ENCODE data around the gene HCRTR1.

Gene HCRTR1

GRCh38 chr1:31627301-31627929, 9.9 kb downstream of the HCRTR1 start:
- no peak for TF ChIP-seq CTCF (IDR thresholded peaks at IDR 0.05)

- no peak for TF ChIP-seq CTCF (IDR thresholded peaks at IDR 0.05)
Observed at GRCh38 chr1:31627930-31628559, 10.6 kb downstream of the HCRTR1 start.

GRCh38 chr1:31628931-31629556, 11.6 kb downstream of the HCRTR1 start:
- no peak for TF ChIP-seq CTCF (IDR thresholded peaks at IDR 0.05)

GRCh38 chr1:31632649-31633048, 15.2 kb downstream of the HCRTR1 start:
- TF ChIP-seq CTCF (IDR thresholded peaks at IDR 0.05): no peak

GRCh38 chr1:31633117-31633516, 15.6 kb downstream of the HCRTR1 start:
- TF ChIP-seq CTCF (IDR thresholded peaks at IDR 0.05): peak; percentile 47

- TF ChIP-seq CTCF (IDR thresholded peaks at IDR 0.05): no peak
Observed at GRCh38 chr1:31637915-31638673, 20.6 kb downstream of the HCRTR1 start.

GRCh38 chr1:31639543-31639942, 22.1 kb downstream of the HCRTR1 start:
- TF ChIP-seq CTCF (IDR thresholded peaks at IDR 0.05): no peak
